Bone marrow (tissue), 2 donors: ENCODE measurements around the gene CTPS2.
A peak's percentile ranks its signal among the peaks of the same experiment; 100 is the strongest.

Experiments
- DNase-seq, 2 donors: peaks; one replicate each; lab custom pipeline; 2025; lab: John Stamatoyannopoulos, UW

CTPS2 gene

DNA sequence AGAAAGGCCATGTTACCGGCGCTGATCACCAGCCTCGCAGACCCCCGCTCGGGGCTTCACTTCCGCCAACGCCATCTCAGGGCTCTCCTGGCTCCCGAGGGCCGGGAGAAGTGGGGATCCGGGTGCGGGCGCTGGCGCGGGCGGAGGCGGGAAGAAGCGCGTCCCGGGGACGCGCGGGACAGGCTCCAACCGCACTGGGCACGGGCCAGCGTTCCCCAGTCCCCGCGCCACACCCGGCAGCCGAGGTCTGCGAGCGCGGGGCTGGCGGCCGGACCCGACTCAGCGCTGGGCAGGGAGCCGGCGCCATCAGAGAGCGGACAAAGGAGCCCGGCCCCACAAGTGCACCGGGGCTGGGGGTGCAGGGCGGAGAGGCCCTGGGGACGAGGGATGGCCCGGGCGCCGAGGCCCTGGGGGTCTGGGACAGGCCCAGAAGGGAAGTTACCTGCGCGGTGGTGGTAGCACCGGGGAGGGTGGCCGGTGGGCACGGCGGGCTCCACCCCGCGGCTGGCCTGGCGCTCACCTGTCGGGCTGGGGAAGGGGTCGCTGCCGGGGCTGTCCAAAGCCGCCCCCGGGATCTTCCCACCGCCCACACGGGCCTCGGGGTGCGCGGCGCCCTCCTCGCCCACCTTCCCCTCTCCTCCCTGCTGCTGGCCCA is 449 bp downstream of the CTPS2 start:
- DNase-seq: no peak

DNA sequence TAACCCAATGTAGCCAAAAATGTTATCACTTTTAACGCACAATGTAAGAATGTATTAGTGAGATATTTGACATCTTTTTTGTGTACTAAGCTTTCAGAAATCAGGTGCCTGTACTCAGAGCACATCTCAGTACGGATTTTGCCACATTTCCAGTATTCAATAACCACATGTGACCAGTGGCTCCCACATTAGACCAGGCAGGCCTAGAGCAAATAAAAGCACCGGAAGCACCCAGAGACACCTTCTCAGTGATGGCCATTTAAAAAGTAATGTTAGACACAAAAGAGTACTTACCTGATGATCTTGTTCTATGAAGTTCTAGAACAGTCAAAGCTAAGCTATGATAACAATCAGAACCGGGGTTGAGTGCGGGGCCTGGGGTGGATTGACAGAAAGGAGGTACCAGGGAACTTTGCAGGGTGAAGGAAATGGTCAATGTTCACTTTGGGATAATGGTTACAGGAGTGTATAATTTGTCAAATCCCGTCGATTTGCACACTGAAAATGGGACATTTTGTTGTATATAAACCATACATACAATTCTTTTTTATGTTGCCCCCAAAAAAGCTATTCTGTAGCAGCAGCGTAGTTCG is 1.2 kb downstream of the CTPS2 start:
- no peak for DNase-seq

DNA sequence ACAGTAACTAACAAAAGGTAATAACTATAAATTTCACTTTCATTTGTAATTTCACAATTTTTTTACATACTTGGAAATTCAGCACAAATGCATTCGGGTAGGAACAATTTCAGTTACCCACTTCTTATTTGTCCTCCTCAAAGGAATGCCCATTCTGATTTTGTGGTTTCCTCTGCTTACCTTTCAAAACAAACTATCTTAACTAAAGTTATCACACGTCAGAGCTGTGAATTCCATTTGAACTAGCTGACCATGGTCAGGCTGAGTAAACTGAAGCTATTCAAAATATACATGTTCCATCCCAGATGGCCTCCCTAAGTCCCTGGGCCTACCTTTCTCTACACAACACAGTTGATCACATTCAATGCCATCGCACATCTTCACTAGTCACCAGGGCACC is 4.5 kb downstream of the CTPS2 start:
- no peak for DNase-seq

DNA sequence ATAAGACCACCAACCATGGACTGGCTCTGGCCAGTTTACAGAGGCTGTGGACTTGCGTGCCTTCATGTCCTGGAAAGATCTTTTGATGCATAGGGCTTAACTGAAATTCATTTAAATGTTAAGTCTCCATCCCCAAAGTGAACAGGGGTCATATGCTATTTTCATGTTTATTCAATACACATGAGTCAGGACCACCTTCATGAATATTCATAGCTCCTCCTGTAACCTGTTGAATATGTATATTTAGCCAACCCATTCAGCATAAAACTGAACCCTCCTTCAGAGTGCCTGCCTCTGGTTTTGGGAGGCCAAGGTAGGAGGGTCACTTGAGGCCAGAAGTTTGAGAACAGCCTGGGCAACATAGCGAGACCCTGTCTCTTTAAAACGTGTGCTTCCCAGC is 7.1 kb downstream of the CTPS2 start:
- DNase-seq: no peak

DNA sequence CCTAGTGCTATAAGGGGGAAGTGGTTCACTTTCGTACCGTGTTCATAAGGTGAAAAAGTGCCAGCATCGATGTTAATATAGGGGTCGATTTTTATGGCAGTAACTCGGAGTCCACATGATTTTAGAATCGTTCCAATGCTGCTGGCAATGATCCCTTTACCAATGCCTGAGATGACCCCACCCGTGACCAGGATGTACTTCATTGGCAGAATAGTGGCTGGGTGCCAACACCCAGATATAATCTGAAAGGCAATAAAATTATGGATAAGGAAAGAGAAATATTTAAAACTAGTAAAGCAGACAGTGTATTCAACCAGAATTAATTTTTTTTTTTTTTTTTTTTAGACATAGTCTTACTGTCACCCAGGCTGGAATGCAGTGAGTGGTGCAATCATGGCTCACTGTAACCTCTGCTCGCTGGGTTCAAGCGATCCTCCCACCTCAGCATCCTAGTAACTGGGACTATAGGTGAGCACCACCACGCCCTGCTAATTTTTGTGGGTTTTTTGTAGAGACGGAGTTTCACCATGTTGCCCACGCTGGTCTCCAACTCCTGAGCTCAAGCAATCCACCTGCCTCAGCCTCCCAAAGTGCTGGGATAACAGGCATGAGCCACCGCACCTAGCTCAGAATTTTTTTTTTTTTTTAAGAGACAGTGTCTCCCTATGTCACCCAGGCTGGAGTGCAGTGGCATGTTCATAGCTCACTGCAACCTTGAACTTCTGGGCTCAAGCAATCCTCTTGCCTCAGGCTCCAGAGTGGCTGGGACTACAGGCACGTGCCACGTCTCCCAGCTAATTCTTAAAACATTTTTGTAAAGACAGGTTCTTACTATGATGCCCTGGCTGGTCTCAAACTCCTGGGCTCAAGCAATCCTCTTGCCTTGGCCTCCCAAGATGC is 9.5 kb downstream of the CTPS2 start:
- no peak for DNase-seq

DNA sequence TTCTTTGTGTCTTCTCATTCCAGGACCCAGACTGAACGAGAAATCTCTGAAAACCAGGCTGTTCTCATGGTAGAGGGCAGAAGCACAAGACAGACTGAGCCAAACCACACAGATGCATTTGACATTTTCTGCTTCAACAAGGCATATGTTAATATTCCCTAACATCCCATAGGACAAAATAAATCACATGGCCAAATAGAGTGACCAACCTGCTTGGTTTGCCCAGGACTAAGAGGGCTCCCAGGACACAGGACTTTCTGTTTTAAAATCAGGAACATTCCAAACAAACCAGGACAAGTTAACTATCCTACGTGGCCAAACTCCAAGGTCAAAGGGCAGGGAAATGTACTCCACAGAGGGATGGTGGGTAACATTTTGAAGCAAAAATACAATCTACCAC is 11.7 kb downstream of the CTPS2 start:
- no peak for DNase-seq

DNA sequence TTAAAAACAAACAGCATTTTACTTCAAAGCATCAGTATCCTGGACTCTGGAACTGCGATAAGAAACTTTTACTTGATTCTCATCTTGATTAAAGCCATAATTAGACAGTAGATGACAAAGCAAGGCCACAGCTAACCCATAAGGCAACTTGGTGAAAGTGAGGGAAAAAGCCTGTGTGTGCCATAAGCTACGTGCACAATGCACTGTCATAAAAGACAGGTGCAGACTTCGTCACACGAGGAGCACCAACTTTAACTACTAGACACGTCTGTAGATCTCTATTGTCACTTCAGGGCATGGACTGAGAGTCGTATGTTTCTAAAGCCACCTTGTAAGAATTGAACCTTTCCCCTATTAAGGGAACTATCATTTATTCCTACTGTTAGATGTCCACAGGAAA is 13.1 kb downstream of the CTPS2 start:
- no peak for DNase-seq

DNA sequence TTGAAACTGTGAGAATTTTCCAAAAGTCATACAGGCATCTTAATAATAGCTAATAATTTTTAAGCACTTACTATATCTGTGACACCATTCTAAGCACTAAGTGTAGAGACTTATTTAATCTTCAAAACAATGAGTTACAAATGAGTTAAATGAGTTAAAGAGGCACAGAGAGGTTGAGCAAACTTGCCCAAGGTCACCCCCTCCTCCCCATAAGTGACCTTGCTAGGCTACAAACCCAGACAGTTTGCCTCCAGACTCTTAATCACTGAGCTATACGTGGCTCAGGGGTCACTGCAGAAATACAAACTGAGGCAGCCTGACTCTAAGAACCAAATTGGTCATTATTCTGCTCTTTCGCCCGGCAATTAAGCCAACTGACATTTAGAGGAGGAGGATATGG is 15.5 kb downstream of the CTPS2 start:
- DNase-seq: no peak

DNA sequence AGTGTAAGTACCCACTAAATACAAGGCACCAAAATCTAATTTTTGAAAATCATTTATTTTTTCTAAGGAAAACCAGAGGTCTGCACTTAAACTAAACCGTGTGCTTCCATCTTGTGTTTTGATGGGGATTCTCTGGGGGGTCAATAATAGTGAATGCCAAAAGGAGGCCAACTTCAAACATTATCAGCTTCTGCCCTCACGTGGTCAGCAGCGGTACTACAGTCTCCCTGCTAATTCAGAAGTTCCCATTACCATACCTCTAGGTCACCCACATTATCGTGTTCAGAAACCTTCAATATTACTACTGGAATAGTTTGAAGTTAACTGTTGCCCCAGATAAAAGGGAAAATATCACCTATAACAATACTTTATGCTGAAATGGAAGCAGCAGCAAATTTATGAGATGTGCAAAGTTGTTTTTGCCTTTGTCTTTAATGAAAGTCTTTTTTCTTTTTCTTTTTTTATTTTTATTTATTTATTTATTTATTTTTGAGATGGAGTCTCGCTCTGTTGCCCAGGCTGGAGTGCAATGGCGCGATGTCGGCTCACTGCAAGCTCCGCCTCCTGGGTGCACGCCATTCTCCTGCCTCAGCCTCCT is 17.3 kb downstream of the CTPS2 start:
- peak; percentile 1 to 15 for DNase-seq

DNA sequence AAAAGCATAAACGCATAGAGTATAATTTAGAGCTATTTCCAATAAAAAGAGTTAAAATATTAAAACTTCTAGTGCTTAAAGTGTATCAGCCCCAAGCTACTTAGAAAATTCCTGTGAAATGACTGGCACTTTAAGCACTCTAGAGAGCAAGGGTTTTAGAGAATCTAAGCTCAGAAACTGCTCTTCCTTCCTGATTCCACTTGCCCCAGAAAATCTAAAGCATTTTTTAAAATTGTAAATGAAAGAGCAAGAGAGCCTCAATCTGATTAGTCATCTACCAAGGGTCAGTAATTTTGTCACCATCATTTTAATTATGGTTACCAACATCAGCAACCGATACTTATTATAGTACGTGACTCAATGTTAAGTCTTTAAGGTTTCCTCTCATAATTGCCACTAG is 25.0 kb downstream of the CTPS2 start:
- no peak for DNase-seq

DNA sequence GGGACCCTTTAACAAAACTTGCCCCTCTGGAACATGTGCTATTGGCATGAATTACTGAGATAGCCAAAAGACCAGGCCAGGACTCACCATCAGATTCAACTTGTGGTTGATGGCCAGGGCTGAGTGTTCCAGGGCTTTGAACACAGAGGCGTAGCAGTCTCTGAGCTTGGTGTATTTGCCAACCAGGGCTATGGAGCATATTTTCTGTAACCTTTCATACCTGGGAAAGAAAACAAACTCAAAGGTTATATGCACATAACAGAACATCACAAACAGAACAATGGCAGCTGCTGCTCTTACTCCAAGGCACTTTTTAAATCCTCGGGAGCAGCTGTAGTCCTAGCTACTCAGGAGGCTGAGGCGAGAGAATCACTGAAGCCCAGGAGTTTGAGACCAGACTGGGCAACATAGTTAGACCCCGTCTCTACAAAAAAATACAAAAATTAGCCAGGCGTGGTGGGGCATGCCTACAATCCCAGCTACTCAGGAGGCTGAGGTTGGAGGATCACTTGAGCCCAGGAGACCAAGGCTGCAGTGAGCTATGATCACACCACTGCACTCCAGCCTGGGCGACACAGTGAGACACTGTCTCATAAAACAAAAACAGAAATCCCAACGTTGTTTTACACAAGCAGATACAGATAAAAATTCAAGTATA is 29.3 kb downstream of the CTPS2 start:
- no peak for DNase-seq

DNA sequence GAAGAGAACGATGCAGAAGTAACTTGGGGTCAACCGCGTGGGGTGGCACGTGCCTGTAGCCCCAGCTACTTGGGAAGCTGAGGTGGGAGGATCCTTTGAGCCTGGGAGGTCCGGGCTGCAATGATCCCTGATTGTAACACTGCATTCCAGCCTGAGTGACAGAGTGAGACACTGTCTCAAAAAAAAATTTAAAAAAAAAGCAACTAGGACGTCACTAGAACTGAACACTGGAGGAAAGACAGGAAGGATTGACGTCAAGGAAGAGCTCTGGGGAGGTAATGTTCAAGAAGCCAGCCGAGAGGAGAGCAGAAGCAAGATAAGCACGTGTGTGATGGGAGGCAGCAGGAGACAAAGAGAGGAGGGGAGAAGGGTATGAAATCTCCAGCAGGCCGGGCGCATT is 33.8 kb downstream of the CTPS2 start:
- no peak for DNase-seq

DNA sequence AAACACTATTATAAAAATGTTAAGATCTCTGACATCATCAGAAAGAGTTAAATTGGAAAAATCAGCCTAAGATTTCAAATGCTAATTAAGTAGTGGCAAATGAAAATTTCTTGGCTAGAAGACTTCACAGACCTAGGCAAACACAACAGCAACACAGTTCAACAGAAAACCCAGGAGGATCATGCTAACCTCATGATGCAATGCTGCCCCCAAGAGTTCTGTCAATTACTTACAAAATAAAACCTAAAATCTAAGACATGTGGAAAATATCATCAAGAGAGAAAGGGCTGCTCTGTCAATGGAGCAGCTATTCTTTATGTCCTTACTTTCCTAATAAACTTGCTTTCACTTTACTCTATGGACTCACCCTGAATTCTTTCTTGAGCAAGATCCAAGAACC is 41.5 kb downstream of the CTPS2 start:
- no peak for DNase-seq

DNA sequence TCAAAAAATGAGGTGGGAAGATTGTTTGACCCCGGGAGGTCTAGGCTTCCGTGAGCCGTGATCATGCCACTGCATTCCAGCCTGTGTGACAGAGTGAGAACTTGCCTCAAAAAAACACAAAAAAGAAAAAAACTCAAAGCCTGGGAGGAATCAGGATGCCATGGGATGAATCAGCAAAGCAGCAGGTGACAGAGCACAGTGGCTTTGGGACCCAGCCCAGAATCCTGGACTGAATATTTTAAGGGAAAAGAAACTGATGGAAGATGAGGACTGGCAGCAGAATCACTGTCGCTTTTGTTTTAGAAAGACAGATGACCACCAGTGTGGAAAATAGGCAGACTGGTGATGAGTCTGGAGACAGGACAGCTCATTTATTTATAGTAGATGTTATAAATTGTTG is 45.9 kb downstream of the CTPS2 start:
- no peak for DNase-seq

DNA sequence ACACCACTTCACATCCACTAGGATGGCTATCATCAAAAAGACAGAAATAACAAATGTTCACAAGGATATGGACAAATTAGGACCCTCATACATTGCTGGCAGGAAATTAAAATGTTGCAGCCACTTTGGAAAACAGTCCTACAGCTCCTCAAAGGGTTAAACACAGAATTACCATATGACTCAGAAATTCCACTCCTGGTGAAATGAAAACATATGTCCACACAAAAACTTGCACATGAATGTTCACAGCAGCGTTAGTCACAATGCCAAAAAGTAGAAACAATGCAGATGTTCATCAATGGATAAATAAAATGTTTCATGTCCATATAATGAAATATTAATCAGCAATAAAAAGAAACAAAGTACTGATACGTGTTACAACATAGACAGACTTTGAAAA is 47.4 kb downstream of the CTPS2 start:
- no peak for DNase-seq

DNA sequence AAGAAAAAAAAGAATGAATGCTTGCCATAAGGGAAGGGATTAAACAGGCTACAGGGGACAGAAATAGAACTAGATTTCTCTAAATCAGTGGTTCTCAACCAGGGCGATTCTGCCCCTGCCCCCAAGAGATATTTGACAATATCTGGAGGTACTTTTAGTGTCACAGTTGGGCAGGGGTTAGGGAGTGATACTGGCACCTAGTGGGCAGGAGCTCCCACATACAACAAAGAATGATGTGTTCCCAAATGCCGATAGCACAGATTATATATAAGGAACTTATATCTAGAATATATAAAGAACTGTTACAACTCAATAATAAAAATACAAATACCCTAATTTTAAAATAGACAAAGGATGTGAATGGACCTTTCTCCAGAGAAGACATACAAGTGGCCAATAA is 47.8 kb downstream of the CTPS2 start:
- no peak for DNase-seq

DNA sequence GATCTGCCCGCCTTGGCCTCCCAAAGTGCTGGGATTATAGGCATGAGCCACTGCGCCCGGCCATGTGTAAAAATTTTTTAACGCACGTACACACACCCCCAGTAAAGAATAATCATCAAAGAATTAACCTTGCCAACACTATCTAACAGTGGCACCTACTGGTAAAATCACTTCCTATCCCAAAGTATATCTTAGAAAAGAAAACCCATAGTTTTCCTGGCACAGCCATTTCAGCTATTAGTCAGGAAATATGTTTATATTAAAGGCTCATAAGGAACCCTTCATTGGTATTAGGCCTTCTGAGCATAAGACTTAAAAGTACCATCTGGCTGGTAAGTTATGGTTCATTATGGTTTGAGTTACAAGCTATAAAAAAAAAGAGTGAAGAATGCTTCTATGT is 48.4 kb downstream of the CTPS2 start:
- no peak for DNase-seq

DNA sequence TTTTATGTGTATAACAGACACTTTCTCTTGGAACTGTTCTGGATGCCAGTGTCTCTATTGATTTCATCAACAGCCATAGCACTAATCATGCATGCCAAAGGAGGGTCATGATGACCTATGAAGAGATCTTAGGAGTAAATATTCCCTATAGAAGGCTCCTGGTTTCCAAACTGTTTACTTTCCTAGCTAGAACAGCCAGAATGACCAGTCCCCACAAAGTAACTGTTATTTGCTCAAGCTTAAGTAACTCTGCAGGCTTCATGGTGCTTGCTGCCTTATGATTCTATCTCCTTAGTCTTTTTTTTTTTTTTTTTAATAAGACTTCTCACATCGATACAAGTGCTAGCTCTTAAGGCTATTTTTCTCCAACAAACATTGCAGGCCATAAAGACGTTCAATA is 50.1 kb downstream of the CTPS2 start:
- DNase-seq: no peak

DNA sequence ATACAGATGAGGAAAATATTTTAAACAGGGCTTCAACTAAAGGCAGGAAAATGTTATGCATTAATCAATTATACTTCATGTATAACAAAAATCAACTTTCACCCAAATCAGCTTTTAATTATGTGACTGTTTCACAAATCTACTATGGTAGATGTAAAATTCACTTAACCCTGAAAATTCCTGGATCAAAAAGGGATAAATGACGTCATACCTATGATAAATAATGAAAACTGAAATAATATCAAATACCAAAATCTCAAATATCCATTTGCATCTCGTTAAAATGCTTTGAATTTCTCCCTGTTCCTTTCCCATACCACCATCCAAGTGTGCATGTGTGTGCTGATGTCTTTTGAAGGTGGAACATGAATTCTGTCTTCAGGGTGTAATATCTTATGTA is 51.0 kb downstream of the CTPS2 start:
- no peak for DNase-seq

DNA sequence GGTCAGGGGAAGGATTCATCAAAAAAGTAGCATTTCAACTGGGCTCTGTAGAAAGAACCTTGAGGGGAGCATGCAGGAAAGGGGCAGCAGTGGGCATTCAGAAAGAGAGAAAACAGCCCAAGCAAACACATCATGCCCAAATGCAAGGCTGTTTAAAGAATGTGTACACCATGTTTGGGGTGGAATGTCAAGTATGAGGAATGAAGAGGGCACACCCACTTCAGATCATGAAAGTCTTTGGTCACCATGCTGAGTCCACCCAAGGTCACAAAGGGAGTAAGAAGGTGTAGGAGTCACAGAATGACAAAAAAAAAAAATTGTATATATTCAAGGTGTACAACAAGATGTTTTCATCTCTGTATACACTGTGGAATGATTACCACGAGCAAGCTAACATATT is 53.1 kb downstream of the CTPS2 start:
- DNase-seq: no peak

DNA sequence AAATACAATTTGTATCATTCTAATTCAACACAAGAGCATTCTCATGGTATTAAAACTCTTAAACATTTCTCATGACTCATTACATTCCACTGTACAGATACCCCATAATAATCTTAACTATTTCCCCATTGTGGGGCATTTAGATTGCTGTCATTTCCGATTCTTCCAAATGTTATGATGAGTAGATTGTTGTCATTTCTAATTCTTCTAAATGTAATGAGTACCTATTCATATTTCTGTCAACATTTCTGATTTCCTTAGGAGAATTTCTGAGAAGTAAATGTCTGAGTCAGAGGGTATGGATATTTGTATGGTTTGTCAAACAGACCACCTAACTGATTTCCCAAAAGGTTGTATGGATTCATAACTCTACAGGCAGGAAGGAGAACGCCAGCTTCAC is 54.2 kb downstream of the CTPS2 start:
- no peak for DNase-seq

DNA sequence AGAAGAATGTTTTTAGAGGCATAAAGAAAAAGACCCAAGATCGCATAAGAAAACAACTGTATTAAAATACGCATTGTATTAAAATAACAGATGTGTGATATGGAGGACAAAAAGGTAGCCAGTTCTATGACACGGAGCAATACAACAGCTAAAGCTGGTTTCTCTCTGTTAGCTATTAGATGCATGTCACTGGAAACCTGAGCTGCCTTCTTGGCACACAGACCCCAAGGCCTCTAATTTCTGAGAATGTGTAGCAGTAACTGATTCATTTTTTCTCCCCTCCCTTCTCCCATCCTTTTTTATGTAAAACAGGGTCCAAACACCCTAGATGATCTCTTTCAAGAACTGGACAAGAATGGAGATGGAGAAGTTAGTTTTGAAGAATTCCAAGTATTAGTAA is 58.4 kb downstream of the CTPS2 start:
- DNase-seq: no peak
